Tibial nerve (tissue), 4 donors: ENCODE data around the gene RNPC3.

ENCODE experiments used
- EP300 ChIP-seq, 2 donors: sonication (generic); formaldehyde crosslinking; IDR thresholded peaks; one replicate each; pipeline ENCODE4 v1.6.1; 2017; ENCODE audit warnings: antibody characterized with exemption in 2 of 2, mild to moderate bottlenecking in 1 of 2
- TF ChIP-seq, protein P1 (sequence below), 5 experiments: fragments of 200-600 bp in 3 of 5; fragments of 450-650 bp in 2 of 5; sonication (generic) in 3 of 5; IDR thresholded peaks; one replicate each; pipeline ENCODE4 v1.5.1; 2016 to 2019; ENCODE audit warnings: antibody characterized with exemption in 5 of 5, mild to moderate bottlenecking in 3 of 5, moderate library complexity in 2 of 5

DNA sequence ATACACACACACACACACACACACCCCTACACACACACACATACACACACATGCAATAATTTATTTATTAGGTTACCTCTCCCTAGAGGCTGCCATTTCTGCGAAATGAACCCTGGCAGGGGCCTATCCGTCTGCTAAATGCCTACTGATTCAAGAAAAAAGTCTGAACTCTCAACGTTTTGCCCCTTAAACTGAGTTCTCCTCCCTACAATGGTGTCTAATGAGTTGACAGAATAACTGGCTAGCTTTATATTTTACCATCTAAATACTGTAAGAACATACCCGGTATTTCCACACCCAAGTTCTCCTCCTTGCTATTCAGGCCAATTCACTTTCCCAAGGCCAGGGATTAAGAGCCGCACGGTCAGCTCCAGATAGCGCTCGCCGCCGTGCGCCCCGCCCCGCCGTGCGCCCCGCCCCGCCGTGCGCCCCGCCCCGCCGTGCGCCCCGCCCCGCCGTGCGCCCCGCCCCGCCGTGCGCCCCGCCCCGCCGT lies 339 bp upstream of the RNPC3 start:
- TF ChIP-seq EP300 (IDR thresholded peaks at IDR 0.05): no peak
- TF ChIP-seq, protein P1, sequence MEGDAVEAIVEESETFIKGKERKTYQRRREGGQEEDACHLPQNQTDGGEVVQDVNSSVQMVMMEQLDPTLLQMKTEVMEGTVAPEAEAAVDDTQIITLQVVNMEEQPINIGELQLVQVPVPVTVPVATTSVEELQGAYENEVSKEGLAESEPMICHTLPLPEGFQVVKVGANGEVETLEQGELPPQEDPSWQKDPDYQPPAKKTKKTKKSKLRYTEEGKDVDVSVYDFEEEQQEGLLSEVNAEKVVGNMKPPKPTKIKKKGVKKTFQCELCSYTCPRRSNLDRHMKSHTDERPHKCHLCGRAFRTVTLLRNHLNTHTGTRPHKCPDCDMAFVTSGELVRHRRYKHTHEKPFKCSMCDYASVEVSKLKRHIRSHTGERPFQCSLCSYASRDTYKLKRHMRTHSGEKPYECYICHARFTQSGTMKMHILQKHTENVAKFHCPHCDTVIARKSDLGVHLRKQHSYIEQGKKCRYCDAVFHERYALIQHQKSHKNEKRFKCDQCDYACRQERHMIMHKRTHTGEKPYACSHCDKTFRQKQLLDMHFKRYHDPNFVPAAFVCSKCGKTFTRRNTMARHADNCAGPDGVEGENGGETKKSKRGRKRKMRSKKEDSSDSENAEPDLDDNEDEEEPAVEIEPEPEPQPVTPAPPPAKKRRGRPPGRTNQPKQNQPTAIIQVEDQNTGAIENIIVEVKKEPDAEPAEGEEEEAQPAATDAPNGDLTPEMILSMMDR (IDR thresholded peaks at IDR 0.05): no peak
